K562 (cell line): ENCODE data around the gene GPC2. TPM values are rescaled to one million over a fixed set of nuclear protein-coding genes. Genes with fewer than 3 reads are reported as not detected.

Experiments used
- ATAC-seq: fragments of 200-7000 bp; cut with Tn5 transposase; 3 replicates; pipeline ENCODE4 v1.9.1; 2020; ENCODE audit warnings: moderate library complexity
- BruUV-seq: library from RNA; stranded (reverse); fragments of 400-500 nt; replicated peaks from 2 replicates; lab custom pipeline; 2021; lab: Mats Ljungman, UMichigan
- CTCF ChIA-PET: fragments of 300-600 bp; formaldehyde crosslinking; extraction: SDS; loops from one replicate; lab custom pipeline; 2021; ENCODE audit warnings: low intra/inter-chr PET ratio; lab: Yijun Ruan, JAX
- POLR2A ChIA-PET: fragments of 300-600, 350-650 bp; sonication (Branson Sonifier 250); formaldehyde crosslinking; extraction: SDS; loops from one replicate; lab custom pipeline; 2021; ENCODE audit warnings: antibody characterized with exemption, inconsistent platforms; lab: Yijun Ruan, JAX
- DNase-seq, 4 experiments: peaks; one replicate each; pipeline versions ENCODE4 v3.0.0 to v3.0.0-alpha.2; 2011 to 2018; ENCODE audit warnings: low spot score in 3 of 4, mixed read lengths in 3 of 4; ENCODE audit errors: extremely low read depth in 1 of 4
- FAIRE-seq: peaks from 2 replicates; lab custom pipeline; 2011; peaks lifted over from hg19 to GRCh38; lab: Jason Lieb, UNC
- H2AFZ ChIP-seq: 2 replicates; pipeline ENCODE4 v1.6.0; 2011; ENCODE audit warnings: low read depth, low read length, control low read depth, inconsistent platforms
- H3K27ac ChIP-seq: fragments of 200-600 bp; 3 replicates; pipeline ENCODE4 v1.8.0; 2011; ENCODE audit warnings: low read depth, mild to moderate bottlenecking, control low read depth, inconsistent platforms, low read length, moderate library complexity, mixed read lengths; ENCODE audit errors: extremely low read depth
- H3K27me3 ChIP-seq, 2 experiments: fragments of 300-600 bp in 1 of 2; 2 replicates in 1 of 2; 3 replicates in 1 of 2; pipeline versions ENCODE4 v1.6.0 to v1.8.0; 2011; ENCODE audit warnings: inconsistent platforms in 2 of 2, low read length in 2 of 2, mild to moderate bottlenecking in 1 of 2, mixed read lengths in 1 of 2, moderate library complexity in 1 of 2; ENCODE audit not compliant: control insufficient read depth in 2 of 2, insufficient read depth in 2 of 2
- H3K36me3 ChIP-seq: fragments of 300-600 bp; 3 replicates; pipeline ENCODE4 v1.8.0; 2011; ENCODE audit warnings: mild to moderate bottlenecking, low read length, inconsistent platforms; ENCODE audit not compliant: control insufficient read depth, insufficient read depth
- H3K4me1 ChIP-seq, 2 experiments: fragments of 200-600 bp in 1 of 2; replicated peaks in 1 of 2; 2 replicates in 1 of 2; 3 replicates in 1 of 2; pipeline versions ENCODE4 v1.5.1 to v1.8.0; 2011; ENCODE audit warnings: inconsistent platforms in 2 of 2, low read length in 2 of 2, mild to moderate bottlenecking in 1 of 2, mixed read lengths in 1 of 2, moderate library complexity in 1 of 2; ENCODE audit not compliant: control insufficient read depth in 2 of 2, insufficient read depth in 2 of 2
- H3K4me2 ChIP-seq: 2 replicates; pipeline ENCODE4 v1.6.1; 2011; ENCODE audit warnings: low read length, control low read depth, inconsistent platforms, mixed read lengths; ENCODE audit not compliant: insufficient read depth
- H3K4me3 ChIP-seq: fragments of 200-600 bp; sonication (generic), shearing (Covaris generic); 2 replicates; pipeline ENCODE4 v1.5.1; 2016; ENCODE audit warnings: control low read depth, inconsistent platforms
- H3K79me2 ChIP-seq: fragments of 200-600 bp; 3 replicates; pipeline ENCODE4 v1.8.0; 2011; ENCODE audit warnings: low read length, inconsistent platforms; ENCODE audit not compliant: control insufficient read depth, insufficient read depth
- H3K9ac ChIP-seq, 2 experiments: 2 replicates each; pipeline versions ENCODE4 v1.6.0 to v1.6.1; 2011; ENCODE audit warnings: low read depth in 2 of 2, low read length in 2 of 2, control low read depth in 1 of 2, inconsistent platforms in 1 of 2, mild to moderate bottlenecking in 1 of 2, mixed read lengths in 1 of 2; ENCODE audit not compliant: insufficient read depth in 1 of 2
- H3K9me1 ChIP-seq: one replicate; pipeline ENCODE4 v1.6.0; 2011; ENCODE audit warnings: inconsistent platforms, mild to moderate bottlenecking, low read length, moderate library complexity; ENCODE audit not compliant: control insufficient read depth, insufficient read depth
- H3K9me3 ChIP-seq: replicated peaks from 2 replicates; pipeline ENCODE4 v1.5.1; 2011; ENCODE audit warnings: low read depth, low read length, inconsistent platforms; ENCODE audit not compliant: control insufficient read depth, insufficient read depth
- H4K20me1 ChIP-seq: replicated peaks from 2 replicates; pipeline ENCODE4 v1.6.1; 2011; ENCODE audit warnings: low read length, inconsistent platforms, mixed read lengths; ENCODE audit not compliant: control insufficient read depth, insufficient read depth
- BRF2 ChIP-seq: IDR thresholded peaks from 3 replicates; pipeline ENCODE4 v1.6.1; 2011; ENCODE audit warnings: borderline replicate concordance, mild to moderate bottlenecking; ENCODE audit not compliant: insufficient read length, insufficient read depth
- CCAR2 ChIP-seq: fragments of 200-400 bp; formaldehyde crosslinking; IDR thresholded peaks from 2 replicates; pipeline ENCODE4 v1.6.1; 2017; ENCODE audit warnings: mild to moderate bottlenecking, low read depth, low read length
- CHD4 ChIP-seq: fragments of 200-600 bp; sonication (generic); IDR thresholded peaks from 3 replicates; pipeline ENCODE4 v1.6.1; 2012; ENCODE audit warnings: low read depth, mild to moderate bottlenecking, mixed read lengths, low read length, inconsistent platforms; ENCODE audit not compliant: insufficient read depth, insufficient replicate concordance, poor library complexity, severe bottlenecking
- EWSR1 ChIP-seq: fragments of 450-650 bp; IDR thresholded peaks from 2 replicates; pipeline ENCODE4 v1.6.1; 2018; ENCODE audit warnings: borderline replicate concordance, mild to moderate bottlenecking, low read depth, moderate library complexity; ENCODE audit not compliant: partially characterized antibody
- MITF ChIP-seq: IDR thresholded peaks from 2 replicates; pipeline ENCODE4 v1.6.1; 2014; ENCODE audit warnings: antibody characterized with exemption
- MLX ChIP-seq, 2 experiments: fragments of 450-650 bp in 1 of 2; sonication (generic) in 1 of 2; formaldehyde crosslinking; conservative IDR thresholded peaks; 2 replicates each; pipeline versions ENCODE4 v1.4.0 to v1.8.1; 2020 to 2022; ENCODE audit warnings: mild to moderate bottlenecking in 1 of 2, missing genetic modification reagents in 1 of 2
- MTF1 ChIP-seq: fragments of 250-450 bp; sonication (Bioruptor Pico); IDR thresholded peaks from 2 replicates; pipeline ENCODE4 v1.9.0; 2021; ENCODE audit warnings: moderate library complexity, mild to moderate bottlenecking, inconsistent platforms, borderline replicate concordance
- NR0B1 ChIP-seq: fragments of 450-650 bp; IDR thresholded peaks from one replicate; pipeline ENCODE4 v1.6.1; 2018; ENCODE audit warnings: mild to moderate bottlenecking, moderate library complexity; ENCODE audit not compliant: partially characterized antibody
- RAD51 ChIP-seq: fragments of 450-650 bp; IDR thresholded peaks from 2 replicates; pipeline ENCODE4 v1.7.1; 2016; ENCODE audit warnings: low read depth, mild to moderate bottlenecking, borderline replicate concordance
- SIX5 ChIP-seq, 2 experiments: IDR thresholded peaks; 2 replicates each; pipeline ENCODE4 v1.6.1; 2011; ENCODE audit warnings: low read length in 2 of 2, borderline replicate concordance in 1 of 2, low read depth in 1 of 2, mild to moderate bottlenecking in 1 of 2, moderate library complexity in 1 of 2; ENCODE audit not compliant: insufficient read depth in 1 of 2
- SMARCA4 ChIP-seq: fragments of 450-650 bp; IDR thresholded peaks from 2 replicates; pipeline ENCODE4 v1.6.1; 2016
- ZBTB11 ChIP-seq, 3 experiments: fragments of 200-800 bp in 1 of 3; fragments of 250-450 bp in 1 of 3; fragments of 450-650 bp in 1 of 3; sonication (Bioruptor Pico) in 1 of 3; sonication (Bioruptor generic) in 1 of 3; formaldehyde crosslinking in 1 of 3; IDR thresholded peaks; 2 replicates each; pipeline versions ENCODE4 v1.6.1 to v1.8.0; 2016 to 2022; ENCODE audit warnings: mild to moderate bottlenecking in 2 of 3, missing genetic modification characterization in 2 of 3, missing compliant biosample characterization in 1 of 3, moderate library complexity in 1 of 3
- WGBS: fragments of 100-300 bp; shearing (Covaris generic); methylation state at CpG from one replicate; pipeline ENCODE4 v1.1.6; 2016; ENCODE audit warnings: low coverage, mixed read lengths; ENCODE audit not compliant: insufficient coverage; ENCODE audit errors: missing lambda C conversion rate; 5-methylcytosine and 5-hydroxymethylcytosine counted together
- in situ Hi-C: fragments of 300-500 bp; cut with MboI; formaldehyde crosslinking; loops from 4 replicates; pipeline ENCODE4 v1.15.0; 2018; ENCODE audit warnings: inconsistent platforms, mixed read lengths
- intact Hi-C: fragments of 100-400 bp; cut with micrococcal nuclease; formaldehyde crosslinking; loops from 2 replicates; pipeline ENCODE4 v1.14.2; 2022
- polyA plus RNA-seq, 8 experiments: library from polyadenylated mRNA; depleted of rRNA in 4 of 8; stranded (reverse) in 5 of 8; unstranded in 3 of 8; fragments of >200 nt; fragmentation: Nextera tagmentation in 2 of 8; fragmentation: Illumina TruSeq in 1 of 8; extraction: Ambion mirVana in 2 of 8; extraction: Trizol in 1 of 8; gene quantifications; 2 replicates each; pipeline versions ENCODE4 v1.2.1 to v1.2.3, GENCODE V29; 2011 to 2014; ENCODE audit warnings: inconsistent platforms in 1 of 8, missing spikeins in 1 of 8
- total RNA-seq, 7 experiments: library from RNA; depleted of rRNA in 6 of 7; stranded (reverse); fragments of >200 nt in 6 of 7; fragmentation: Illumina TruSeq in 2 of 7; extraction: Trizol in 2 of 7; gene quantifications; 2 replicates each; pipeline versions ENCODE4 v1.2.1 to v1.2.3, GENCODE V29; 2011 to 2021; ENCODE audit warnings: low replicate concordance in 1 of 7

The GPC2 gene
- total and polyA plus RNA-seq, 9 of the 15 experiments (the other 6 are each of a cell fraction or from before 2014, with no cell fraction given), result 0.06 to 7.7 (median 1.4) TPM; not detected in 1

GRCh38 chr7:100185726-100186125 lies 8.5 kb upstream of the GPC2 start:
- ChIA-PET CTCF (no interaction called here), POLR2A (interaction anchor here (0.6 to 1.2 kb wide), 2 partner anchors 13 to 86 kb away, joined by 4 read pairs; no protein-coding TSS in a partner anchor)
- intact Hi-C loops, result no loop called here
- DNase-seq, result no peak
- in situ Hi-C loops, result no loop called here
- Histone ChIP-seq H3K27ac (no peak overlapping the region), H3K36me3 (no peaks in the 10 kb centered on the region), H4K20me1 (no peaks in the 10 kb centered on the region), H3K27me3 (no peaks in the 10 kb centered on the region), H3K4me2 (no peak overlapping the region), H3K9me1 (no peaks in the 10 kb centered on the region), H3K79me2 (no peaks in the 10 kb centered on the region), H3K4me3 (no peak overlapping the region), H3K9me3 (no peaks in the 10 kb centered on the region), H3K9ac (no peak overlapping the region), H2AFZ (no peak overlapping the region), H3K4me1 (peaks cover 0 to 14% of the 10 kb centered on the region in 2 experiments; a peak in 3 of 5 replicates)
- no TSS peak for BruUV-seq
- WGBS, result 47% methylated on average over 2 of the region's 2 CpGs
- FAIRE-seq, result no peak
- no peak for ATAC-seq
- TF ChIP-seq NR0B1 (no peak), MITF (no peak), SIX5 (IDR thresholded peaks at IDR 0.05; ENCODE audit: borderline replicate concordance in 1 of 2, insufficient read depth in 1 of 2, low read depth in 1 of 2, low read length in 2 of 2) (no peak), BRF2 (no peak), CHD4 (no peak), EWSR1 (no peak), MLX (CRISPR knock-in tag; conservative IDR thresholded peaks at IDR 0.05) (no peak), RAD51 (no peak), SMARCA4 (no peak), MTF1 (CRISPR knock-in tag) (no peak), CCAR2 (no peak), ZBTB11 (CRISPR knock-in tag; IDR thresholded peaks at IDR 0.05) (no peak)
